Transverse colon (tissue), 4 donors: ENCODE measurements around the gene MB21D2. TPM values are rescaled to one million over a fixed set of nuclear protein-coding genes. Genes with fewer than 3 reads are reported as not detected.

ENCODE experiments used
- DNase-seq: peaks from one replicate; pipeline ENCODE4 v3.0.0-alpha.2; 2019
- H3K27ac ChIP-seq, 4 donors: fragments of 200-600 bp; sonication (generic); 2 replicates each; pipeline ENCODE4 v1.5.1; 2016 to 2018; ENCODE audit warnings: inconsistent platforms in 4 of 4
- H3K27me3 ChIP-seq: fragments of 200-600 bp; sonication (generic); 2 replicates; pipeline ENCODE4 v1.5.1; 2017; ENCODE audit warnings: inconsistent platforms
- H3K36me3 ChIP-seq, 4 donors: fragments of 200-600 bp; sonication (generic); 2 replicates each; pipeline ENCODE4 v1.5.1; 2017 to 2019; ENCODE audit warnings: inconsistent platforms in 4 of 4
- H3K4me1 ChIP-seq, 4 donors: fragments of 200-600 bp; sonication (generic); 2 replicates each; pipeline ENCODE4 v1.5.1; 2017 to 2020; ENCODE audit warnings: inconsistent platforms in 4 of 4
- H3K4me3 ChIP-seq, 4 donors: fragments of 200-600 bp; sonication (generic); 1 replicate in 1 of 4; 2 replicates in 3 of 4; pipeline versions ENCODE4 v1.5.1 to v1.6.1; 2017 to 2019; ENCODE audit warnings: inconsistent platforms in 4 of 4
- H3K9me3 ChIP-seq, 2 donors: fragments of 200-600 bp; sonication (generic); 2 replicates each; pipeline ENCODE4 v1.5.1; 2017 to 2019; ENCODE audit warnings: inconsistent platforms in 2 of 2
- CTCF ChIP-seq, 5 experiments: fragments of 200-600 bp in 3 of 5; fragments of 450-650 bp in 2 of 5; sonication (generic) in 3 of 5; IDR thresholded peaks; 1 replicate in 2 of 5; 2 replicates in 3 of 5; pipeline ENCODE4 v1.5.1; 2016 to 2017; ENCODE audit warnings: antibody characterized with exemption in 5 of 5, inconsistent platforms in 3 of 5, mild to moderate bottlenecking in 2 of 5, moderate library complexity in 1 of 5
- EP300 ChIP-seq: sonication (generic); formaldehyde crosslinking; IDR thresholded peaks from one replicate; pipeline ENCODE4 v1.6.1; 2017; ENCODE audit warnings: antibody characterized with exemption, low read depth
- POLR2A ChIP-seq: fragments of 450-650 bp; IDR thresholded peaks from one replicate; pipeline ENCODE4 v1.6.1; 2016; ENCODE audit warnings: antibody characterized with exemption, mild to moderate bottlenecking, moderate library complexity
- POLR2AphosphoS5 ChIP-seq, 3 donors: sonication (generic); formaldehyde crosslinking; IDR thresholded peaks; one replicate each; pipeline ENCODE4 v1.6.1; 2016; ENCODE audit warnings: antibody characterized with exemption in 3 of 3
- WGBS, 2 donors: methylation state at CpG; one replicate each; pipeline ENCODE4 v1.1.5; 2018; ENCODE audit warnings: low coverage in 1 of 2; 5-methylcytosine and 5-hydroxymethylcytosine counted together
- in situ Hi-C, 4 donors: fragments of 200-750 bp; cut with MboI; loops; one replicate each; pipeline versions ENCODE4 v1.15.0 to v1.15.1; 2017; ENCODE audit warnings: low sequenced_read_pairs in 3 of 4, low pct_ligation_motif_present in 1 of 4, low pct_unique_long_range_greater_than_20kb in 1 of 4
- intact Hi-C: fragments of 100-400 bp; cut with DNase I; formaldehyde crosslinking; loops from one replicate; pipeline ENCODE4 v1.15.1; 2023; ENCODE audit warnings: low total_unique reads
- total RNA-seq, 4 donors: library from RNA; depleted of rRNA; stranded (reverse); fragments of >200 nt; gene quantifications; one replicate each; pipeline ENCODE4 v1.1.0, GENCODE V29; 2016

MB21D2 gene
- total RNA-seq, 4 donors from 2014 or later: 1.5 to 8.4 (median 4.2) TPM

DNA sequence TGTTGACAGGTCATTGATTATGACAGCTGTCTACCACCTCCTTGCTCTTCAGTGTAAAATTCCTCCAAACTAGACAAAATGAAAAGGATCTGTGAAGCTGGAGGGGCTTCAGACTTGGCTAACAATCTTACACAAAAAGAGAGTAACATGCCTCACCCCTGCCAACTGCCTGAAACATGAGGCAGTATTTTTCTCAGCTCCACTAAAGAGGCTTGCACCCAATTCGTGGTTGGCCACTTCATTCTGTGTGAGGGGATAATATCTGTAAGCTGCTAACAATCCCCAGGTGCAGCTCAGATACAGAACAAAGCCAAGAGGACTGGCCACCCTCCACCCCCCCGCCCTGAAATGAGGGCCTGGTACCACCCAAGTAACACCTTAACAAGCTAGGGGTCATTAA, 2.8 kb downstream of the MB21D2 start:
- Histone ChIP-seq H3K4me3 (no peak overlapping the region), H3K9me3 (no peaks in the 10 kb centered on the region), H3K4me1 (peaks cover 0 to 24% (median 9%) of the 10 kb centered on the region in 4 donors), H3K36me3 (no peaks in the 10 kb centered on the region), H3K27ac (no peak overlapping the region), H3K27me3 (peaks cover 13% of the 10 kb centered on the region)
- in situ Hi-C loops (no loop called here), intact Hi-C loops (no loop called here)
- DNase-seq: no peak
- TF ChIP-seq CTCF (IDR thresholded peaks at IDR 0.05) (no peak), POLR2A (no peak), POLR2AphosphoS5 (IDR thresholded peaks at IDR 0.05) (no peak), EP300 (no peak)
- WGBS, 2 donors: 49% methylated on average over 2 of the region's 2 CpGs; no CpG with 5 or more reads in 1 of the 2 donors

- in situ Hi-C loops: no loop called here
- peaks cover 13% of the 10 kb centered on the region for H3K27me3 ChIP-seq
- 84 to 86% methylated on average over 4 of the region's 4 CpGs for WGBS, 2 donors
Observed at GRCh38 chr3:192913540-192913939, 4.1 kb downstream of the MB21D2 start.

DNA sequence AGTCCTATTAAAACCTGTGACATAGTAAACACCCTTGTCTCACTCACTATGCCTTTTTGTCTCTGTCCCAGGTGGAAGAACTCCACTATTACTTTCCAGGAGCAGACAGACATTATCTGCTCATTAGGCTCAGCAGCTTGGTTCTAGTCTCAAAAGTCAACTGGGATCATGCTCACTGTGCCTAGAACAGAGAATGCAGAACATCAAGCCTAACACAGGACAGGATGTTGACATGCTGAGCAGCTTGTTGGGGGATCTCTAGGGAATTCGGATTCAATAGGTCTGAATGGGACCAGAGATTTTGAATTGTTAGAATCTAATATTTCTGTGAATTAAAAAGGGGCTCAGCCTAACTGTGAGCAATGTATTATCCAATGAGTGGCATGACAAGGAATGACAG, 6.4 kb downstream of the MB21D2 start:
- WGBS, 2 donors: 67% methylated on average over 1 of the region's 1 CpG; no CpG with 5 or more reads in 1 of the 2 donors
- Histone ChIP-seq H3K27ac (no peak overlapping the region), H3K36me3 (no peaks in the 10 kb centered on the region), H3K4me1 (peaks cover 0 to 14% (median 6%) of the 10 kb centered on the region in 4 donors), H3K9me3 (no peaks in the 10 kb centered on the region), H3K27me3 (peaks cover 13% of the 10 kb centered on the region), H3K4me3 (no peak overlapping the region)
- TF ChIP-seq CTCF (IDR thresholded peaks at IDR 0.05): no peak
- no peak for TF ChIP-seq EP300
- no peak for TF ChIP-seq POLR2AphosphoS5 (IDR thresholded peaks at IDR 0.05)
- no peak for TF ChIP-seq POLR2A
- intact Hi-C loops (no loop called here), in situ Hi-C loops (no loop called here)
- no peak for DNase-seq

More at GRCh38 chr3:192913540-192913939, 4.1 kb downstream of the MB21D2 start:
- Histone ChIP-seq H3K36me3 (no peaks in the 10 kb centered on the region), H3K4me1 (peaks cover 0 to 22% (median 7%) of the 10 kb centered on the region in 4 donors), H3K9me3 (no peaks in the 10 kb centered on the region), H3K27ac (no peak overlapping the region), H3K4me3 (no peak overlapping the region)
- no peak for DNase-seq
- no peak for TF ChIP-seq EP300
- no peak for TF ChIP-seq POLR2AphosphoS5 (IDR thresholded peaks at IDR 0.05)
- no peak for TF ChIP-seq CTCF (IDR thresholded peaks at IDR 0.05)
- intact Hi-C loops: no loop called here

- 59% methylated on average over 4 of the region's 4 CpGs; no CpG with 5 or more reads in 1 of the 2 donors for WGBS, 2 donors
Observed at GRCh38 chr3:192907784-192908183, 9.9 kb downstream of the MB21D2 start.

More at GRCh38 chr3:192907784-192908183, 9.9 kb downstream of the MB21D2 start:
- Histone ChIP-seq H3K27me3 (no peaks in the 10 kb centered on the region), H3K27ac (no peak overlapping the region), H3K36me3 (no peaks in the 10 kb centered on the region), H3K9me3 (no peaks in the 10 kb centered on the region), H3K4me3 (no peak overlapping the region), H3K4me1 (no peaks in the 10 kb centered on the region)
- TF ChIP-seq POLR2AphosphoS5 (IDR thresholded peaks at IDR 0.05) (no peak), POLR2A (no peak), EP300 (no peak), CTCF (IDR thresholded peaks at IDR 0.05) (no peak)
- DNase-seq: no peak
- intact Hi-C loops (no loop called here), in situ Hi-C loops (no loop called here)
